GM12801 (cell line): ENCODE data around the gene SSH3.

Experiments
- TF ChIP-seq, protein P1 (sequence below): IDR thresholded peaks from one replicate; pipeline ENCODE4 v1.5.1; 2011; ENCODE audit warnings: control low read depth; ENCODE audit not compliant: insufficient read length; ENCODE audit errors: extremely low read depth

The SSH3 gene

DNA sequence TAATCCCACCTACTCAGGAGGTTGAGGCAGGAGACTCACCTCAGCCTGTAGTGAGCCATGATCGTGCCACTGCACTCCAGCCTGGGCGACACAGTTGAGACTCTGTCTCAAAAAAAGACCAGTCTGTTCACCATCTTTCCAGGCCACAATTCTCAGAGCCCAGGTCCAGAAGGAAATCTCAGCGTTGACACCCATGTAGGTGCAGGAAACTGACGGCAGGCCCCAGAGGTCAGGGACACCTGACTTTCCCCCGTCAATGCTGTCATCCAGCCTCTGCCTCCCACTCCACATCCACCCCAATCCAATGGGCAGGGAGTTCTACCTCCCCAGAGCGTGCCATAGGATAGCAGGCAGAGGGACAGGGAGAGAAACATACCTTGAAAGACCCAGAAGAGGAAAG, 42.9 kb upstream of the SSH3 start:
- TF ChIP-seq, protein P1, sequence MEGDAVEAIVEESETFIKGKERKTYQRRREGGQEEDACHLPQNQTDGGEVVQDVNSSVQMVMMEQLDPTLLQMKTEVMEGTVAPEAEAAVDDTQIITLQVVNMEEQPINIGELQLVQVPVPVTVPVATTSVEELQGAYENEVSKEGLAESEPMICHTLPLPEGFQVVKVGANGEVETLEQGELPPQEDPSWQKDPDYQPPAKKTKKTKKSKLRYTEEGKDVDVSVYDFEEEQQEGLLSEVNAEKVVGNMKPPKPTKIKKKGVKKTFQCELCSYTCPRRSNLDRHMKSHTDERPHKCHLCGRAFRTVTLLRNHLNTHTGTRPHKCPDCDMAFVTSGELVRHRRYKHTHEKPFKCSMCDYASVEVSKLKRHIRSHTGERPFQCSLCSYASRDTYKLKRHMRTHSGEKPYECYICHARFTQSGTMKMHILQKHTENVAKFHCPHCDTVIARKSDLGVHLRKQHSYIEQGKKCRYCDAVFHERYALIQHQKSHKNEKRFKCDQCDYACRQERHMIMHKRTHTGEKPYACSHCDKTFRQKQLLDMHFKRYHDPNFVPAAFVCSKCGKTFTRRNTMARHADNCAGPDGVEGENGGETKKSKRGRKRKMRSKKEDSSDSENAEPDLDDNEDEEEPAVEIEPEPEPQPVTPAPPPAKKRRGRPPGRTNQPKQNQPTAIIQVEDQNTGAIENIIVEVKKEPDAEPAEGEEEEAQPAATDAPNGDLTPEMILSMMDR: no peak

DNA sequence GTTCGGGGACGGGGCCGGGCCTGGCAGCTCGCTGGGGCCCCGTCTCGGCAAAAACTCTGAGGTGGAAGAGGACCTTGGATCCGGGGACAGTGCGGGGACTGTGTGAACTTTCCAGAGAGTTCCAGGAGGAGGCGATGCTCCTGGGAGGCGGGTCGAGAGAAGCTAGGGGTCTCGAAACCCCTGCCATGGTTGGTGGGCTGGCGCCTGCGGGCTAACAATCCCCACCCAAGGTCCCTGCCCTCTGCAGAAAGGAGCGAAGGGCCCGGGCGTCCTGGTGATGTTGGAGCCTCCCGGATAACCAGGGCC, 41.7 kb upstream of the SSH3 start:
- TF ChIP-seq, protein P1: no peak

DNA sequence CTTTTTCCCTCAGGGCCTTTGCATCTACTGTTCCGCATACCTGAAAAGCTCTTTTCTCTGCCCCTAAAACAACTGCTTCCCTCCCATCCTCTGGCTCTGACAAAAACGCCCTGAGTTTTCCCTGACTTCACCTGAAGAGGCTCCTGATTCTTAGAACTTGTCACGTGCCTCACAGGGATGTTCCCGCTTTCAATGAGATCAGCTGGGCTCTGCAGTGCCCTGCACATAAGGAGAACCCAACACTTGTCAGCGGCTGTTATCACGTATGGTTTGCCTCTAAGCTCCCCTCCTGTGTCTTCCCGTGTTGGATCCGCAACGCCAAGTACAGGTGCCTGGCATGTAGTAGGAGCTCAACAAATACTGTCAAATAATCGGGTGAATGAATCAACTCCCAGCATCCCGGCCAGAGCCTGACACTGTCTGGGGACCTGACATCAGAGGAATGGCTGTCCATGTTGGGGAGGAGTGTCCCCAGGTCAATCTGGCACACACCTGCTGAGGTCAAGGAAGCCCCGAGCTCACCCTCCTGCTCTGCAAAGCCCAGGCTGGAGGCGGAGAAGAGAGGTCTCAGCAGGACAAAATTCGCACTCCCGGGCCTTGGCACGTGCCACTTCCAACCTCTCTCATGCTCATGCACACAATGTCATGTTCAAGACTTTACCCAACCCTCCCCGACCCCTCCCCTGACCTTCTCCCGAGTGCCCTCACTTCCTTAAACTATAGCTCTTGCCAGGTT, 41.2 kb upstream of the SSH3 start:
- TF ChIP-seq, protein P1: no peak

DNA sequence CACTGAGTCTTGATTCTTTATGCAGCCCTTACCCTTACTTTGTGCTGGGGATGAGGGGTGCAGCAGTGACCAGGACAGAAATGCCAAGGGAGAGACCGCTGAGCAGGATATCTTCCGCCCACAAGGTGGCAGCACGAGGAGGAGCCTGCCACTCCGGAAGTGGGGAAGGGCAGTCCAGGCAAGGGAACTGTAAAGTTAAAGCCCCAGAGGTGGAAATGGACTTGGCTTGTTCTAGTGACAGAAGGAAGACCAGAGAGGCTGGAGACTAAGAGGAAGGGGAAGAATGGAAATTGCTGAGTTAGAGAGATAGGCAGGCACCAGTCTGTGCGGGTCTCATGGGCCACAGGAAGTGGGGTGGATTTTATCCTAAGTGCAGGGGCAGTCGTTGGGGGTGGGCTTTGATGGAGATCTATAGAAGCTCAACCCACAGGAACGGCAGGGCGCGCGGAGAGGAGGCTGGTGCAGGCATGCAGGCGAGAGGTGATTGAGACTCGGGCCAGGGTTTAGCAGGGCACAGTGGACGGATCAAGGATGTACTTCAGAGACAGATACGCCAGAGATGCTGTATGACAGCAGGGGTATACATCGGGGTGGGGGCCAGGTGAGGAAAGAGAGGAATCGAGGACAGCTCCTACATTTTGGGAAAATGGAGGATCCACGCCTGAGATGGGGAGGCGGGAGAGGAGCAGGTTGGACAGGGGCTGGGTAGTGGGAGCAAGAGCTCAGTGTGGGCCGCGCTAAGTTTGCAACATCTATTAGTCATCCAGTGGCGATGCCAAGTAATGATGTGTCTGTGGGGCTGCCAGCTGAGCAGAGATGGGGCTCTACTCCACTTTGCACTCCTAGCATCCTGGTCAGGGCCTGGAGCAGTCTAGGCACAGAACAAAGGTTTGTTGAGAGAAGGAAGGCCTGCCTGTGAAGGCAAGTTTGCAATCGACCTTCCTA, 40.3 kb upstream of the SSH3 start:
- TF ChIP-seq, protein P1: no peak

DNA sequence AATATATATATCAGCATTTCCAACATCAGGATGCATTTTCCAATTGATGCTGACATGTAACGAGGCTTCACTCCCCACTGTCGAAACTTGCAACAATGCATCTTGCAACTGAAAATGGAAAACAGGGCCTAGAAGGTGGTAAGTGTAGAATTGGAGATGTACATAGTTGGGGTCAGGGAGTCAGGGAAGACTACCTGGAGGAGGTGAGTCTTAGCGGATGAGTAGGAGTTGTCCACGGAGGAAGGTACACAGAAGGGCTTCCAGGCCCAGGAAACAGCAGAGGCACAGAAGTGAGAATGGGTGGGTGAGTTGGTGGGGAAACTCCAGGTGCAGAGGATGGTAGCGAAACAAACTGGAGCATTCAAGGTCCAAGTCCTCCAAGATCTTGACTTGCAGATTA, 39.1 kb upstream of the SSH3 start:
- TF ChIP-seq, protein P1: no peak

DNA sequence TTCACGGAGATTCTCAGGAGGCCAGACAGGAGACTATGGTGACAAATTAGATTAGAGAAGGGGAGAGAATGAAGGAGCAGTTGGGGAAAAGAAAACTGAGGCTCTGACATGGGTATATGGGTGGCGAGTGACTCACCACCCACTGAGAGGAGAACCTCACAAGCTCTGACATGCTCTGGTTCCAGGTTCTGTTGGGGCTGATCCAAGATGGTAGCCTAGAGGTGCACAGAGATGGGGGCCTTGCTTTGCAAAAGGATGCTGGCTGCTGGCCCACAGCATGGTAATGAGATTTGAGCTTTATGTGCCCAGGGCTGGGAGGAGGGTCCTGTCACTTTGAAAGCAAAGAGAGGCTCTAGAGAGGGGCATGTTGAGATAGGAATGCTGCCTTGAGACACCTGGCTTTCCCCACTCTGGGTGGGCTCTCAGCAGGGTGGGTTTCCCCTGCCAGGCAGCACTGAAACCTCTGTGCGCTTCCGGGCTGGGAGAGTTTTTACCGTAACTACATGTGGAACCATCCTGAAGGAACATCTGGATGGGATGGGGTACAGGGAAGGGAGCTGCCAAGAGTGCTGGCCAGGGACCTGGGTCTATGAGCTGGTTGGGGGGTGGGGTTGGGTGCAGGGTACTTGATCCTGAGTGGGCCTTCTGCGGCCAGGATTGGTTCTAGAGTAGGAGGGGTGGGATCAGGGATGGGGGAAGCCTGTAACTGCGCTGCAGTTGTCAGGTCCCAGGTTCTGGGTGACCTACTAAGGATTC, 38.3 kb upstream of the SSH3 start:
- TF ChIP-seq, protein P1: no peak
